ENCODE measurements around the gene TRAPPC14. TPM values are rescaled to one million over a fixed set of nuclear protein-coding genes. Genes with fewer than 3 reads are reported as not detected.

TRAPPC14 gene
- total and polyA plus RNA-seq, 4 donors = 3.6 to 28.2 (median 16.9) TPM

GRCh38 chr7:100118388-100119071, 40.0 kb downstream of the TRAPPC14 start:
- 17 to 21% methylated on average over 18 of the region's 18 CpGs for WGBS, 2 donors
- no peaks in the 10 kb centered on the region for H3K9me3 ChIP-seq (ENCODE audit: control insufficient read depth, low read length)
- no peak overlapping the region for H3K27ac ChIP-seq (ENCODE audit: low read depth in 1 of 2, low read length in 2 of 2)
- ATAC-seq (ENCODE audit: low FRiP score) = no peak
- no peaks in the 10 kb centered on the region for H3K27me3 ChIP-seq (ENCODE audit: control insufficient read depth in 1 of 2, insufficient read depth in 2 of 2, low read length in 1 of 2)
- intact Hi-C loops (cut with DNase I) = loop anchor here in 1 of 2 donors (2.0 kb wide), 1 partner anchor 18 kb away; the partner anchor contains the start of genes AP4M1 and MCM7
- H3K4me3 ChIP-seq (ENCODE audit: low read length in 2 of 2) = peak overlapping the region; percentile 55 to 73
- peak in 1 of 2 donors; percentile 46 for DNase-seq
- peaks cover 0 to 2% of the 10 kb centered on the region in 2 donors for H3K4me1 ChIP-seq (ENCODE audit: control insufficient read depth in 1 of 2, insufficient read depth in 2 of 2, low read length in 2 of 2)
- H3K36me3 ChIP-seq (ENCODE audit: control insufficient read depth in 1 of 2, insufficient read depth in 2 of 2, low read length in 1 of 2) = no peaks in the 10 kb centered on the region

- Histone ChIP-seq H3K27me3 (ENCODE audit: control insufficient read depth in 1 of 2, insufficient read depth in 2 of 2, low read length in 1 of 2) (no peaks in the 10 kb centered on the region), H3K4me1 (ENCODE audit: control insufficient read depth in 1 of 2, insufficient read depth in 2 of 2, low read length in 2 of 2) (no peaks in the 10 kb centered on the region), H3K9me3 (ENCODE audit: control insufficient read depth, low read length) (no peaks in the 10 kb centered on the region), H3K27ac (ENCODE audit: low read depth in 1 of 2, low read length in 2 of 2) (no peak overlapping the region), H3K4me3 (ENCODE audit: low read length in 2 of 2) (no peak overlapping the region), H3K36me3 (ENCODE audit: control insufficient read depth in 1 of 2, insufficient read depth in 2 of 2, low read length in 1 of 2) (peaks cover 0 to 2% of the 10 kb centered on the region in 2 donors)
- WGBS, 2 donors = 91 to 97% methylated on average over 7 of the region's 7 CpGs
- no peak for ATAC-seq (ENCODE audit: low FRiP score)
- intact Hi-C loops (cut with DNase I) = no loop called here
- no peak for DNase-seq
Measured at GRCh38 chr7:100115026-100115425, 43.5 kb downstream of the TRAPPC14 start.

- intact Hi-C loops (cut with DNase I) = no loop called here
- no peaks in the 10 kb centered on the region for H3K27me3 ChIP-seq (ENCODE audit: control insufficient read depth in 1 of 2, insufficient read depth in 2 of 2, low read length in 1 of 2)
- peaks cover 0 to 3% of the 10 kb centered on the region in 2 donors for H3K36me3 ChIP-seq (ENCODE audit: control insufficient read depth in 1 of 2, insufficient read depth in 2 of 2, low read length in 1 of 2)
Measured at GRCh38 chr7:100111914-100112313, 46.6 kb downstream of the TRAPPC14 start.

GRCh38 chr7:100111156-100111555, 47.4 kb downstream of the TRAPPC14 start:
- Histone ChIP-seq H3K9me3 (ENCODE audit: control insufficient read depth, low read length) (no peaks in the 10 kb centered on the region), H3K4me3 (ENCODE audit: low read length in 2 of 2) (no peak overlapping the region), H3K36me3 (ENCODE audit: control insufficient read depth in 1 of 2, insufficient read depth in 2 of 2, low read length in 1 of 2) (peaks cover 0 to 7% of the 10 kb centered on the region in 2 donors), H3K27ac (ENCODE audit: low read depth in 1 of 2, low read length in 2 of 2) (no peak overlapping the region), H3K27me3 (ENCODE audit: control insufficient read depth in 1 of 2, insufficient read depth in 2 of 2, low read length in 1 of 2) (no peaks in the 10 kb centered on the region), H3K4me1 (ENCODE audit: control insufficient read depth in 1 of 2, insufficient read depth in 2 of 2, low read length in 2 of 2) (no peaks in the 10 kb centered on the region)
- ATAC-seq (ENCODE audit: low FRiP score) (no peak), DNase-seq (no peak)
- 93% methylated on average over 7 of the region's 7 CpGs for WGBS, 2 donors
- intact Hi-C loops (cut with DNase I) = no loop called here

More at GRCh38 chr7:100111914-100112313, 46.6 kb downstream of the TRAPPC14 start:
- Histone ChIP-seq H3K4me1 (ENCODE audit: control insufficient read depth in 1 of 2, insufficient read depth in 2 of 2, low read length in 2 of 2) (no peaks in the 10 kb centered on the region), H3K9me3 (ENCODE audit: control insufficient read depth, low read length) (no peaks in the 10 kb centered on the region), H3K4me3 (ENCODE audit: low read length in 2 of 2) (no peak overlapping the region), H3K27ac (ENCODE audit: low read depth in 1 of 2, low read length in 2 of 2) (no peak overlapping the region)
- WGBS, 2 donors = 84 to 90% methylated on average over 13 of the region's 13 CpGs
- no peak for DNase-seq
- no peak for ATAC-seq (ENCODE audit: low FRiP score)

- intact Hi-C loops (cut with DNase I) = no loop called here
- no peak overlapping the region for H3K27ac ChIP-seq (ENCODE audit: low read depth in 1 of 2, low read length in 2 of 2)
- ATAC-seq (ENCODE audit: low FRiP score) (no peak), DNase-seq (no peak)
- no peaks in the 10 kb centered on the region for H3K9me3 ChIP-seq (ENCODE audit: control insufficient read depth, low read length)
- no peak overlapping the region for H3K4me3 ChIP-seq (ENCODE audit: low read length in 2 of 2)
- peaks cover 0 to 9% of the 10 kb centered on the region in 2 donors for H3K36me3 ChIP-seq (ENCODE audit: control insufficient read depth in 1 of 2, insufficient read depth in 2 of 2, low read length in 1 of 2)
- H3K4me1 ChIP-seq (ENCODE audit: control insufficient read depth in 1 of 2, insufficient read depth in 2 of 2, low read length in 2 of 2) = no peaks in the 10 kb centered on the region
- H3K27me3 ChIP-seq (ENCODE audit: control insufficient read depth in 1 of 2, insufficient read depth in 2 of 2, low read length in 1 of 2) = no peaks in the 10 kb centered on the region
- 85 to 86% methylated on average over 12 of the region's 12 CpGs for WGBS, 2 donors
Measured at GRCh38 chr7:100109521-100110163, 48.9 kb downstream of the TRAPPC14 start.

- 63 to 71% methylated on average over 9 to 11 of the region's 11 CpGs for WGBS, 2 donors
- Histone ChIP-seq H3K9me3 (ENCODE audit: control insufficient read depth, low read length) (no peaks in the 10 kb centered on the region), H3K27ac (ENCODE audit: low read depth in 1 of 2, low read length in 2 of 2) (no peak overlapping the region), H3K27me3 (ENCODE audit: control insufficient read depth in 1 of 2, insufficient read depth in 2 of 2, low read length in 1 of 2) (no peaks in the 10 kb centered on the region), H3K4me1 (ENCODE audit: control insufficient read depth in 1 of 2, insufficient read depth in 2 of 2, low read length in 2 of 2) (no peaks in the 10 kb centered on the region), H3K4me3 (ENCODE audit: low read length in 2 of 2) (no peak overlapping the region), H3K36me3 (ENCODE audit: control insufficient read depth in 1 of 2, insufficient read depth in 2 of 2, low read length in 1 of 2) (peaks cover 0 to 9% of the 10 kb centered on the region in 2 donors)
- intact Hi-C loops (cut with DNase I) = no loop called here
- ATAC-seq (ENCODE audit: low FRiP score) (no peak), DNase-seq (no peak)
Measured at GRCh38 chr7:100107890-100108289, 50.6 kb downstream of the TRAPPC14 start.

- no peak for DNase-seq
- Histone ChIP-seq H3K27me3 (ENCODE audit: control insufficient read depth in 1 of 2, insufficient read depth in 2 of 2, low read length in 1 of 2) (no peaks in the 10 kb centered on the region), H3K4me1 (ENCODE audit: control insufficient read depth in 1 of 2, insufficient read depth in 2 of 2, low read length in 2 of 2) (no peaks in the 10 kb centered on the region), H3K4me3 (ENCODE audit: low read length in 2 of 2) (no peak overlapping the region), H3K9me3 (ENCODE audit: control insufficient read depth, low read length) (no peaks in the 10 kb centered on the region), H3K36me3 (ENCODE audit: control insufficient read depth in 1 of 2, insufficient read depth in 2 of 2, low read length in 1 of 2) (peaks cover 0 to 7% of the 10 kb centered on the region in 2 donors), H3K27ac (ENCODE audit: low read depth in 1 of 2, low read length in 2 of 2) (no peak overlapping the region)
- intact Hi-C loops (cut with DNase I) = no loop called here
- no peak for ATAC-seq (ENCODE audit: low FRiP score)
- WGBS, 2 donors = 80 to 83% methylated on average over 25 of the region's 25 CpGs
Measured at GRCh38 chr7:100107125-100107737, 51.3 kb downstream of the TRAPPC14 start.

GRCh38 chr7:100106633-100107032, 51.9 kb downstream of the TRAPPC14 start:
- intact Hi-C loops (cut with DNase I) = no loop called here
- Histone ChIP-seq H3K27me3 (ENCODE audit: control insufficient read depth in 1 of 2, insufficient read depth in 2 of 2, low read length in 1 of 2) (no peaks in the 10 kb centered on the region), H3K4me1 (ENCODE audit: control insufficient read depth in 1 of 2, insufficient read depth in 2 of 2, low read length in 2 of 2) (no peaks in the 10 kb centered on the region), H3K4me3 (ENCODE audit: low read length in 2 of 2) (no peak overlapping the region), H3K27ac (ENCODE audit: low read depth in 1 of 2, low read length in 2 of 2) (no peak overlapping the region), H3K36me3 (ENCODE audit: control insufficient read depth in 1 of 2, insufficient read depth in 2 of 2, low read length in 1 of 2) (peaks cover 0 to 7% of the 10 kb centered on the region in 2 donors), H3K9me3 (ENCODE audit: control insufficient read depth, low read length) (no peaks in the 10 kb centered on the region)
- 72 to 76% methylated on average over 17 of the region's 17 CpGs for WGBS, 2 donors
- DNase-seq (no peak), ATAC-seq (ENCODE audit: low FRiP score) (no peak)
